Fibroblast of the aortic adventitia (primary cell): ENCODE results near the gene AKR1A1. TPM values are rescaled to one million over a fixed set of nuclear protein-coding genes. Genes with fewer than 3 reads are reported as not detected.

Experiments used
- DNase-seq: peaks from one replicate; pipeline ENCODE4 v3.0.0-alpha.2; 2010; ENCODE audit warnings: low read depth
- H3K4me3 ChIP-seq: 2 replicates; pipeline ENCODE4 v1.5.1; 2011; ENCODE audit warnings: low read depth, mild to moderate bottlenecking, control low read depth, low read length, moderate library complexity
- total RNA-seq: library from RNA; depleted of rRNA; stranded (reverse); fragments of >200 nt; gene quantifications from 2 replicates; pipeline ENCODE4 v1.2.3, GENCODE V29; 2012; ENCODE audit warnings: low replicate concordance
- TF ChIP-seq, protein P1 (sequence below): IDR thresholded peaks from 2 replicates; pipeline ENCODE4 v1.5.1; 2011; ENCODE audit warnings: mild to moderate bottlenecking, low read length, control low read depth, inconsistent platforms; ENCODE audit not compliant: insufficient read depth

Gene AKR1A1
- total RNA-seq, 1 donor, result 128 TPM

DNA sequence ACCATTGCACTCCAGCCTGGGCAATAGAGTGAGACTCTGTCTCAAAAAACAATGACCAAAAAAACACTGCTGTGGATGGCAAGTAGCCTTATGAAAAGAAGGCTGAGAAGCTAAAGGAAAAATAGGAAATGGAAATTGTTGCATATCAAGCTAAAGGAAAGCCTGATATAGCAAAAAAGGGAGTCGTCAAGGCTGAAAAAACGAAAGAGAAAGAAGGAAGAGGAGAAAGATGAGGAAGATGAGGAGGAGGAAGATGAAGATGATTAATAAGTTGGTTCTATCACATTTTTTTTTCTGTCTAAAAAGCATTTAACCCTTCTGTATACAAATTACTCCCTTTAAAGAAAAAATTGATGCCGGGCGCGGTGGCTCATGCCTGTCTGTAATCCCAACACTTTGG lies 18.8 kb upstream of the AKR1A1 start:
- no peak for DNase-seq
- H3K4me3 ChIP-seq, result no peak overlapping the region
- TF ChIP-seq, protein P1, sequence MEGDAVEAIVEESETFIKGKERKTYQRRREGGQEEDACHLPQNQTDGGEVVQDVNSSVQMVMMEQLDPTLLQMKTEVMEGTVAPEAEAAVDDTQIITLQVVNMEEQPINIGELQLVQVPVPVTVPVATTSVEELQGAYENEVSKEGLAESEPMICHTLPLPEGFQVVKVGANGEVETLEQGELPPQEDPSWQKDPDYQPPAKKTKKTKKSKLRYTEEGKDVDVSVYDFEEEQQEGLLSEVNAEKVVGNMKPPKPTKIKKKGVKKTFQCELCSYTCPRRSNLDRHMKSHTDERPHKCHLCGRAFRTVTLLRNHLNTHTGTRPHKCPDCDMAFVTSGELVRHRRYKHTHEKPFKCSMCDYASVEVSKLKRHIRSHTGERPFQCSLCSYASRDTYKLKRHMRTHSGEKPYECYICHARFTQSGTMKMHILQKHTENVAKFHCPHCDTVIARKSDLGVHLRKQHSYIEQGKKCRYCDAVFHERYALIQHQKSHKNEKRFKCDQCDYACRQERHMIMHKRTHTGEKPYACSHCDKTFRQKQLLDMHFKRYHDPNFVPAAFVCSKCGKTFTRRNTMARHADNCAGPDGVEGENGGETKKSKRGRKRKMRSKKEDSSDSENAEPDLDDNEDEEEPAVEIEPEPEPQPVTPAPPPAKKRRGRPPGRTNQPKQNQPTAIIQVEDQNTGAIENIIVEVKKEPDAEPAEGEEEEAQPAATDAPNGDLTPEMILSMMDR, result no peak

DNA sequence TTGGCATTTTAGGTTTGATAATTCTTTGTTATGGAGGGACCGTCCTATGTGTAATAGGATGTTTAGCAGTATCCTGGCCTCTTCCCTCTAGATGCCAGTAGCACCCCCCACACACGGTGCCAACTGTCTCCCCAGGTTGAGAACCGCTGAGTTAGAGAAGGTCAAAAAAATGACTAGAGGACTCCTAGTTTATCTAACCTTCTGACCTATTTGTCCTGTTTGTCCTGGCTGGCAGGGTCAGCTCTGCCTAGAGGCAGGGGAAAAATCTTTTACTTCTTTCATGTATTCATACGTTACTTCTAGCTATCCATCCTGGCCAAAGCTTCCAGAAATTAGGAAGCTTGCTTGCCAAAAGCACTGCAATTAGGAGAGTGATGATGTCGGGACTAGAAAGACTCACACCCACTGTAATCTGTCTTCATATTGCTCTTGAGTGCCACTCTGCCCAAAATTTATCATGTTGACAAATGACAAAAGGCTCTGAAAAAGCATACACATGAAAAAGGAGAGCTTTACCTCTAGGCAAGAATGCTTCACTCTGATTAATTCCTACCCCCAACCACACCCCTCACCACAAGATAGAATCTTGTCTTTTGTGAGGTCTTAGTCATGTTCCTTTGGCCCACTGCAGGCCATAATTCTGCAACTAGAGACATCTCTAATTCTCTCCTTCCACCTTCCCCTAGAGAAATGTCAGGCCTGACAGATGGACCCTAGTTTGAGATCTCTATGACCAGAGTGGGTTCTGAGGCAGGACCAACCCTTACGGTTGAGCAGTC lies 14.4 kb upstream of the AKR1A1 start:
- DNase-seq, result no peak
- TF ChIP-seq, protein P1, result no peak

DNA sequence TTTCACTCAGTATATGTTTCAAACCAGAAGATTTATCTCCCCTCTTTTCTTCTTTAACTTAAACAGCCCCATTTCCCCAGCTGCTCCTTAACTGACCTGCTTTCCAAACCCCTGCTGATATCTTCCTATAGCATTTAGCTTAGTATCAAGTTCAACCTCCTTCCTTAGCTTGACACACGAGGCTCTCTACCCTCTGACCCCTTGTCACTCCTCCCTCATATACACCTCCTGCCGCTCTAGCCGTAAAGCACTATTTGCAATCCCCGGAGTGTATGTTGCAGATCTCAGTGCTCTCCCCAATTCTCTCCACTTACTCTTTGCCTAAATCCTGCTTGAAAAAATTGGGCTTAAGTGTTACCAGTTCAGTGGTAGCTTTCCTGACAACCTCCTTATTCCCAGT lies 13.7 kb upstream of the AKR1A1 start:
- H3K4me3 ChIP-seq, result no peak overlapping the region
- TF ChIP-seq, protein P1, result no peak
- DNase-seq, result no peak

More for the DNA sequence above, 14.4 kb upstream of the AKR1A1 start:
- H3K4me3 ChIP-seq, result no peak overlapping the region

DNA sequence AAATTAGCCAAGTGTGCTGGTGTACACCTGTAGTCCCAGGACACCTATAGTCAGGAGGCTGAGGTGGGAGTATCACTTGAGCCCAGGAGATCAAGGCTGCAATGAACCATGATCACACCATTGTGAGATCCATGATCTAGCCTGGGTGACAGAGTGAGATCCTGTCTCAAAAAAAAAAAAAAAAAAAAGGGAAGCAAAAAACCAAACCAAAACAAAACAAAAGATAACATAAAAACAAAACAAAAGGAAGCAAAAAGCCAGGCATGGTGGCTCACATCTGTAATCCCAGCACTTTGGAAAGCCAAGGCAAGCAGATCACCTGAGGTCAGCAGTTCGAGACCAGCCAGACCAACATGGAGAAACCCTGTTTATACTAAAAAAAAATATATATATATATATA lies 9.4 kb upstream of the AKR1A1 start:
- no peak overlapping the region for H3K4me3 ChIP-seq
- no peak for DNase-seq
- TF ChIP-seq, protein P1, result no peak

DNA sequence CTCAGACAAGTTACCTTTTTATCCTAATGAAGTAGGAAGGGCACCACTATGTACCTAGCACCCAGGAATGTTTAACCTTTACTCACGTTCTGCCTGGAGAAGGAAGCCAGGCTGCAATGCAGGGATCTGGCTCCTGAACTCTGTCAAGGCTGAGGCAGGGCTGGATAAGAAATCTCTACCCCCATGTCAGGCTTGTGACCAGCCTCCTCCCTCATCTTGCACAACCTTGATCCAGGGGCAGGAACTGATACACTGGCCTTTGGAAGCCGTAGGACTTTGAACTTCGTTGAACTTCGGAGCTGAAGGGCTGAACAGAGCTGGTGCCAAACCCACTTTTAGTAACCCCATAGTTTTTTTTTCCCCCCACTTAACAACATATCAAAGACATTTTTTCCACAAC lies 8.0 kb upstream of the AKR1A1 start:
- DNase-seq, result no peak
- TF ChIP-seq, protein P1, result no peak
- no peak overlapping the region for H3K4me3 ChIP-seq

DNA sequence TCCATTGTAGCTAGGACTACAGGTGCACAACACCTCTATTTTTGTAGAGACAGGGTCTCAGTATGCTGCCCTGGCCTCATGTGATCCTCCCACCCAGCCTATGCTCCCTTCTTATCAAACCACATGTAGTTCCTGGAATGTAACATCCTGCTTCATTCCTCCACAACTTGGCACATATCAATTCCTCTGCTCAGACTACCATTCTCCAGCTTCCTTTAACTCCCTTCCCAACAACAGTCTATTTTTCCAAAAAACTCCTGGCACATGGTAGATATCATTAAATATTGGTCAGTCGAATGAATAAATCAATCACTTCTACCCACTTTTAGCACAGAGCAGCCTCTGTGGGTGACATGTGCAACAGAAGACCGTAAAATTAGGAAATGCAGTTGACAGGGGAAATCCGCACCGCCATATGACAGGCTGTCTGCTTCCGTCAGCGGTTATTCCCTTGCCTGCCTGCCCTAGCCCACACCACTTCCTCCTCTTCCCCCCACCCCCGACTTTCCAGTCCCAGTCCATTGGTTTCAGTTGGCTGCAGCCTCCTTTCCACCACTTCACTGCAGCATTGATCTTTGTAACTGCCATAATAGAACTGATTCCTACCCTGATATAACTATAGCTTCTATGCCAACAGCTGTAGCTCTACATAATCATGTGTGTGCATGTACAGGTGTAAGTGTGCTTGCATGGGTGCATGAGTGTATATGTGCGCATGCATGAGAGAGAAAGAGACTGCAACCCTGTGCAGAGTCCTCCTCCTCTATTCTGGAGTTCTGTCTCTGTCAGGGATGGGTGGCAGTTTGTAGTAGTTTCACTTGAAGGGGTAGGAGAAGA lies 6.8 kb upstream of the AKR1A1 start:
- no peak overlapping the region for H3K4me3 ChIP-seq
- DNase-seq, result peak; percentile 20
- TF ChIP-seq, protein P1, result no peak
